Prostate gland (tissue), 2 donors: Measurements from ENCODE around the gene CEBPZ. TPM values are rescaled to one million over a fixed set of nuclear protein-coding genes. Genes with fewer than 3 reads are reported as not detected.

ENCODE experiments used
- DNase-seq: peaks from one replicate; pipeline ENCODE4 v3.0.0-alpha.2; 2019; ENCODE audit warnings: low spot score
- H3K27ac ChIP-seq, 2 donors: fragments of 200-600 bp; sonication (generic); 2 replicates each; pipeline ENCODE4 v1.5.1; 2017 to 2019
- H3K27me3 ChIP-seq: fragments of 200-600 bp; sonication (generic); replicated peaks from 2 replicates; pipeline ENCODE4 v1.5.1; 2019; ENCODE audit not compliant: insufficient read depth
- H3K36me3 ChIP-seq, 2 donors: fragments of 200-600 bp; sonication (generic); 1 replicate in 1 of 2; 2 replicates in 1 of 2; pipeline versions ENCODE4 v1.5.1 to v1.8.1; 2017 to 2019
- H3K4me1 ChIP-seq: fragments of 200-600 bp; sonication (generic); replicated peaks from 2 replicates; pipeline ENCODE4 v1.5.1; 2019
- H3K4me3 ChIP-seq, 2 donors: fragments of 200-600 bp; sonication (generic); 2 replicates each; pipeline ENCODE4 v1.5.1; 2017 to 2019
- H3K9me3 ChIP-seq: fragments of 200-600 bp; sonication (generic); 2 replicates; pipeline ENCODE4 v1.5.1; 2017
- CTCF ChIP-seq, 4 experiments: fragments of 200-600 bp in 2 of 4; fragments of 450-650 bp in 2 of 4; sonication (generic) in 2 of 4; IDR thresholded peaks; 1 replicate in 3 of 4; 2 replicates in 1 of 4; pipeline ENCODE4 v1.5.1; 2016 to 2019; ENCODE audit warnings: antibody characterized with exemption in 4 of 4, mild to moderate bottlenecking in 2 of 4, moderate library complexity in 2 of 4
- POLR2A ChIP-seq: fragments of 450-650 bp; IDR thresholded peaks from one replicate; pipeline ENCODE4 v1.6.1; 2016; ENCODE audit warnings: antibody characterized with exemption, mild to moderate bottlenecking
- POLR2AphosphoS5 ChIP-seq: sonication (generic); formaldehyde crosslinking; IDR thresholded peaks from one replicate; pipeline ENCODE4 v1.6.1; 2017; ENCODE audit warnings: antibody characterized with exemption
- WGBS: methylation state at CpG from one replicate; pipeline ENCODE4 v1.1.5; 2018; 5-methylcytosine and 5-hydroxymethylcytosine counted together
- intact Hi-C: fragments of 100-400 bp; cut with DNase I; formaldehyde crosslinking; loops from one replicate; pipeline ENCODE4 v1.14.2; 2022
- total RNA-seq, 2 donors: library from RNA; depleted of rRNA; stranded (reverse); fragments of >200 nt; gene quantifications; one replicate each; pipeline ENCODE4 v1.1.0, GENCODE V29; 2016

CEBPZ gene
- total RNA-seq, 2 donors from 2014 or later, result 27.5 to 35.4 TPM

GRCh38 chr2:37190290-37190689 is 41.1 kb downstream of the CEBPZ start:
- Histone ChIP-seq H3K36me3 (no peaks in the 10 kb centered on the region), H3K4me3 (no peak overlapping the region), H3K9me3 (no peaks in the 10 kb centered on the region), H3K27ac (no peak overlapping the region), H3K27me3 (no peaks in the 10 kb centered on the region), H3K4me1 (no peaks in the 10 kb centered on the region)
- intact Hi-C loops, result no loop called here
- TF ChIP-seq POLR2AphosphoS5 (no peak), POLR2A (no peak), CTCF (IDR thresholded peaks at IDR 0.05) (no peak)
- no peak for DNase-seq
- whole genome bisulfite sequencing, result 83% methylated on average over 4 of the region's 4 CpGs

- no peaks in the 10 kb centered on the region for H3K9me3 ChIP-seq
- intact Hi-C loops, result no loop called here
- no peak for DNase-seq
- TF ChIP-seq POLR2A, result no peak
- TF ChIP-seq CTCF (IDR thresholded peaks at IDR 0.05), result no peak
- no peak for TF ChIP-seq POLR2AphosphoS5
- 67% methylated on average over 6 of the region's 6 CpGs for WGBS
- H3K36me3 ChIP-seq, result no peaks in the 10 kb centered on the region
- H3K4me1 ChIP-seq, result no peaks in the 10 kb centered on the region
- H3K4me3 ChIP-seq, result no peak overlapping the region
- no peaks in the 10 kb centered on the region for H3K27me3 ChIP-seq
- no peak overlapping the region for H3K27ac ChIP-seq
Observed at GRCh38 chr2:37189452-37190153, 41.8 kb downstream of the CEBPZ start.

GRCh38 chr2:37188570-37188969 is 42.8 kb downstream of the CEBPZ start, which contains the start of gene SULT6B1:
TSS of gene SULT6B1 (minus strand) at chr2:37188670. CDS start at chr2:37188640, 30 bp downstream.
- no peak for DNase-seq
- Histone ChIP-seq H3K4me1 (no peaks in the 10 kb centered on the region), H3K4me3 (no peak within 1 kb of the TSS), H3K9me3 (no peaks in the 10 kb centered on the region), H3K27ac (no peak within 1 kb of the TSS), H3K27me3 (no peaks in the 10 kb centered on the region), H3K36me3 (no peaks in the 10 kb centered on the region)
- TF ChIP-seq POLR2A, result no peak
- TF ChIP-seq POLR2AphosphoS5, result no peak
- TF ChIP-seq CTCF (IDR thresholded peaks at IDR 0.05), result no peak
- 100% methylated on average over 2 of the region's 2 CpGs for WGBS
- intact Hi-C loops, result no loop called here

- Histone ChIP-seq H3K9me3 (no peaks in the 10 kb centered on the region), H3K27ac (no peak overlapping the region), H3K36me3 (no peaks in the 10 kb centered on the region), H3K27me3 (no peaks in the 10 kb centered on the region), H3K4me1 (no peaks in the 10 kb centered on the region), H3K4me3 (no peak overlapping the region)
- intact Hi-C loops, result no loop called here
- WGBS, result 73% methylated on average over 17 of the region's 17 CpGs
- no peak for DNase-seq
- TF ChIP-seq CTCF (IDR thresholded peaks at IDR 0.05), result no peak
- TF ChIP-seq POLR2AphosphoS5, result no peak
- no peak for TF ChIP-seq POLR2A
Observed at GRCh38 chr2:37181726-37182684, 49.4 kb downstream of the CEBPZ start.
